Ishikawa (cell line): Measurements from ENCODE around the gene IL1RN.

Source experiments
- EGR1 ChIP-seq: IDR thresholded peaks from 2 replicates; pipeline ENCODE4 v1.6.1; 2012
- EP300 ChIP-seq: IDR thresholded peaks from 2 replicates; pipeline ENCODE4 v1.6.1; 2012; ENCODE audit warnings: borderline replicate concordance
- FOXM1 ChIP-seq: IDR thresholded peaks from 2 replicates; pipeline ENCODE4 v1.6.1; 2012; ENCODE audit warnings: low read depth, borderline replicate concordance
- REST ChIP-seq: IDR thresholded peaks from 2 replicates; pipeline ENCODE4 v1.6.1; 2012; ENCODE audit warnings: low read depth, mild to moderate bottlenecking
- YY1 ChIP-seq: IDR thresholded peaks from 2 replicates; pipeline ENCODE4 v1.6.1; 2012; ENCODE audit warnings: low read depth

GRCh38 chr2:113137827-113138226 lies 10.4 kb downstream of the IL1RN start:
- TF ChIP-seq FOXM1 (no peak), YY1 (no peak), EP300 (no peak), REST (no peak), EGR1 (no peak)
